ENCODE results near the gene ROR2.

DNA sequence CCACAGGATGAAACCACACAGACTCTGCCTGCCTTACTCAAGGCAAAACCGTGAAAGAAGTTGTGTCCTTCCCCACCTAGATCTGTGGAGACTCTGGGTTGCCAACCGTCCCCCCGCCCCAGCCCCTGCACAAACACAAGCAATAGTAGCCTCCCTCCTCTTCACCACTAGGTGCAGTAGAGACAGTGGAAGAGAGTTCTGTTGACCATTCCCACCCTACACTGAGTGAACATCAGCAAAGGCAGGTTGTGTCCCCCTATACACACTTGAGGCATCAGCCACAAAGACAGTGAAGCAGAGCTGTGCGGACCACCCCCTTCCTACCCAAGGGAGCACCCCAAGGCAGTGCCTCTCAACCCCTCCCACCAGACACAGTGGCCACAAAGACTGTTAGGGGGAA is 302.7 kb downstream of the ROR2 start:
- TF ChIP-seq, protein P1, sequence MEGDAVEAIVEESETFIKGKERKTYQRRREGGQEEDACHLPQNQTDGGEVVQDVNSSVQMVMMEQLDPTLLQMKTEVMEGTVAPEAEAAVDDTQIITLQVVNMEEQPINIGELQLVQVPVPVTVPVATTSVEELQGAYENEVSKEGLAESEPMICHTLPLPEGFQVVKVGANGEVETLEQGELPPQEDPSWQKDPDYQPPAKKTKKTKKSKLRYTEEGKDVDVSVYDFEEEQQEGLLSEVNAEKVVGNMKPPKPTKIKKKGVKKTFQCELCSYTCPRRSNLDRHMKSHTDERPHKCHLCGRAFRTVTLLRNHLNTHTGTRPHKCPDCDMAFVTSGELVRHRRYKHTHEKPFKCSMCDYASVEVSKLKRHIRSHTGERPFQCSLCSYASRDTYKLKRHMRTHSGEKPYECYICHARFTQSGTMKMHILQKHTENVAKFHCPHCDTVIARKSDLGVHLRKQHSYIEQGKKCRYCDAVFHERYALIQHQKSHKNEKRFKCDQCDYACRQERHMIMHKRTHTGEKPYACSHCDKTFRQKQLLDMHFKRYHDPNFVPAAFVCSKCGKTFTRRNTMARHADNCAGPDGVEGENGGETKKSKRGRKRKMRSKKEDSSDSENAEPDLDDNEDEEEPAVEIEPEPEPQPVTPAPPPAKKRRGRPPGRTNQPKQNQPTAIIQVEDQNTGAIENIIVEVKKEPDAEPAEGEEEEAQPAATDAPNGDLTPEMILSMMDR (IDR thresholded peaks at IDR 0.05; ENCODE audit: borderline replicate concordance, extremely low read depth, low read length, poor library complexity, severe bottlenecking): no peak
- no peak for TF ChIP-seq EZH2 (IDR thresholded peaks at IDR 0.05; ENCODE audit: borderline replicate concordance, low read depth, low read length, severe bottlenecking)
